SK-N-MC (cell line): ENCODE results near the gene NUP153.

Source experiments
- EZH2 ChIP-seq: fragments of 200-600 bp; sonication (generic); IDR thresholded peaks from one replicate; pipeline ENCODE4 v1.6.1; 2017; ENCODE audit warnings: antibody characterized with exemption
- FOXP2 ChIP-seq: optimal IDR thresholded peaks from 2 replicates; pipeline ENCODE3; 2011; ENCODE audit warnings: mild to moderate bottlenecking, moderate library complexity; ENCODE audit not compliant: insufficient read depth; ENCODE audit errors: extremely low read length, control extremely low read depth
- POLR2AphosphoS5 ChIP-seq: IDR thresholded peaks from 2 replicates; pipeline ENCODE4 v1.6.1; 2012; ENCODE audit warnings: mild to moderate bottlenecking, low read depth, low read length, borderline replicate concordance

GRCh38 chr6:17656092-17656491, 50.6 kb downstream of the NUP153 start:
- TF ChIP-seq POLR2AphosphoS5 (no peak), EZH2 (no peak), FOXP2 (no peak)
